ENCODE data around the gene NHSL2.

The NHSL2 gene

DNA sequence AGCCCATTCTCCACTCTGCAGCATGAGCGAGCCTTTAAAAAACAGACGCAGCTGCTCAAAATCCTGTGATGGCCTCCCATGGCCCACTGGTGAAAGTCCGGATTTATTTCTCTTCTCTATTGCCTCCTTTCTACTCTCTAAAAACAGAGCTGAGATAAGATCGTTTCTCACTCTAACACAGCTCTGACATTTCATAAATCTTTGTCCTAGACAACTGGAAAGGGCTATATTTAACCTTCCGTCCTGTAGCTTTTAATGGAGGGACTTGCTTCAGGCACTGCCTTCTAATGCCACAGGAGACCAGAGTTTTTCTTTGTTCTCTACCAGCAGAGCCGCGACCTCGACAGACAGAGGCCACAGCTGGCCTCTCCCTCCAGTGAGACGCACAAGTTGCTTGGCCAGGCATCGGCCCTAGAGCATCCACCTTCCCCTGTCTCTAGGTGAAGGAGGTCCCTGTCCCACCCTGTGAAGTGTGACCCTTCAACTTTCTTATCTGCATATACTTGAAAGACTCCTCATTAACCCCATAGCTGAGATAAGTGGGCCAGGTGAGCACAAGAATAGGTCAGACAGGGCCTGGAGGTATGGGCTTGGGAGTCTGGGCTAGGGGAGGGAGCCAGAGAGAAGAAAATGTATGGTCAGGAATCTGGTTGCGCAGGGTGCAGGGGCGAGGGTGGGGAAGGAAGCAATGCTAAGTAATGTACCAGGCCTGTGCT is 171.1 kb downstream of the NHSL2 start:
- DNase-seq, result no peak

DNA sequence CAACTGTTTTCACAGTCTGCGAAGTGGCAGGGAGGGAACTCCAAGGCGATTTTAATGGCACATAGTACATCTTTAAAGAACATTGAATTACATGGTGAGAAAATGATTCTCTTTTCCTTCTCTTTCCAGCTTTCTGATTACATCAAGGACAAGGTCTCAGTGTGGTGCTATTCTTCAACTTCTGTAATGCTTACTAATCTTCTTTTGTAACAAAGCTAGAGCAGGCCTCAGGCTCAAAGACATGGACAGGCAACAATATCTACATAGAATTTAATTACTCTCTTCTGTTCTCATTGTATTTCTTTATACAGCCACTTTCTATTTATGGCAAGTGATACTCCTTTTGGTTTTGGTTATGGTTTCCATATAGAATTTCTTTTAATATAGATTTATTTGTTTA is 172.6 kb downstream of the NHSL2 start:
- DNase-seq, result no peak

DNA sequence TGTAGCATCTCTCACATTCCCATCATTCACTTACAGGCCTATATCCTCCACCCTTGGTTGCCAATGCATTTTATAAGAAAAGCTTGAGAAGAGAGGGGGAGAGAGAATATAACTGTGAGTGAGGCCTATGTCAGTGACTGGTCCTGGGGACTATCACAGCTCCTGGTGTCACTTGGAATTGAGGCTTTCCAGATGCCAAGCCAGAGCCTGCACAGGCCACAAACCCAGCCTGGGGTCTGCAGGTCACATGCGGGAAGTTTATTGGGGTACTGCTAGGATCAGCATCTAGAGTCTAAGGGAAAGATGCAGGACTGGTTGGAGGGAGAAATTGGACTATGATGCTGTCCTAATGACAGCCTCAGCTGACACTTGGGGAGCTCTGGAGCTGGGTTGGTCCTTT is 173.5 kb downstream of the NHSL2 start:
- DNase-seq, result no peak

DNA sequence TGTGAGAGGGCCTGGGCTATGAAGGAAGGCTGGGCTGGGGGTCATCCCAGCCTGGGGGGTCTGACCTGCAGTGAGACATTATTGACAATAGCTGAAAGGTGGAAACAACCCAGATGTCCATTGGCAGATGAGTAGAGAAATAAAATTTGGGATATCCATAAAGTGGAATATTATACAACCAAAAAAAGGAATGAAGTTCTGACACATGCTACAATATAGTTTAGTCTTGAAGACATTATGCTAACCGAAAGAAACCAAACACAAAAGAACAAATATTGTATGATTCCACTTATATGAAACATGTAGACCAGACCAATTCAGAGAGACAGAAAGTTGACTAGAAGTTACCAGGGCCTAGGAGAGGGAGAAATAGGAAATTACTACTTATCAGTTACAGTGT is 176.3 kb downstream of the NHSL2 start:
- no peak for DNase-seq

DNA sequence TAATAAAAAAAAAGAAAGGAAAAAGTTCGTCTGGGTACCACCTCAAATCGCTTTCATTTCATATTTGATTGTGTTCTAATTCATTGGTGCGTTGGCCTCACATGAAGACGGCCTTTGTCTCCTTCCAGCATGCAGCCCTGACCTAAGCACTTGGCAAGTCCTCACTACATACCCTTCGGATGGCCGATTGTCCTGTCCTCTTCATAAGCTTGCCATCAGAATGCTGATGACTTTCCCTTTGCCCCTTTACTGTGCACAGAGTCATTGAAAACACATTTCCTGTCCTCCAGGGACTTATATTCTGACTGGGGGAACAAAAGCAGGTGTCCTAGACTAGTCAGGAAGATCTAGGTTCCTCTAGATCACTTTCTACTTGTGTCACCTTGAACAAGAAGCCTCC is 178.1 kb downstream of the NHSL2 start:
- DNase-seq, result no peak

DNA sequence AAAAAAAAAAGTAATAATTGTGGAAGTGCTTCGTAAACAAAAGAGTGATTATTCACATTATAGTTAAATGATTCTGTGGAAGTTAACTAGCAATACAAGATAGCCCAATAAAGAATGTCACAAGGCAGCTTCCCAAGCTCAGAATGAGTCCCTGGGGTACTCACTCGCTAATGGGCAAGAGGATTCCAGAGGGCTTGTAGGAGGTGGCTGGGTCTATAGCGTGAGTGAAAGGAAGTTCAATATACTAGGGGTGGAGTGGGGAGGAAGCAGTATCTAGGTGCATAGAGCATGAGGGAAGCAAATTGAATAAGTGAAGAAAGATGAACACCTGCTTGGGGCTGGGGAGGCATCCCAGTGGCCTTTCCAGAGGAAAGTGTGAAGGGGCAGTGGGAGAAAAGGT is 178.6 kb downstream of the NHSL2 start:
- no peak for DNase-seq

DNA sequence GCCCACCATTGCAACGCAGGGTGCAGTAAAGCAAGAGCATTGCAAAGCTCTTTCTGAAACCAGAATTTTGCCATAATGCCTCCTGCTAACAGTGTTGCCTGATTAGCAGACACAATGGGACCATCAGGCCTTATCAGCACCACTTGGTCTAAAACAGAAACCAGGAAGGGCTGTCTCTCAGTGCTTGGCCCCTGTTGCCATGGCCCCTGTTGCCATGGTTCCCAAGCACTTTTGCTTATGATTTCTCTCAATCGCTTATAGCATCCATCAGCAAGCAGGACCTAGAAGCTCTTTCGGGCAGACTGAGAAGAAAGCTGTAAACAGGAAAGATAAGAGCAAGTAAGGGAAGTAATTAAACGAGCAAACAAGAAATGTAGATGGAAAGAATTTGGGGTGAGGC is 184.2 kb downstream of the NHSL2 start:
- DNase-seq, result no peak

DNA sequence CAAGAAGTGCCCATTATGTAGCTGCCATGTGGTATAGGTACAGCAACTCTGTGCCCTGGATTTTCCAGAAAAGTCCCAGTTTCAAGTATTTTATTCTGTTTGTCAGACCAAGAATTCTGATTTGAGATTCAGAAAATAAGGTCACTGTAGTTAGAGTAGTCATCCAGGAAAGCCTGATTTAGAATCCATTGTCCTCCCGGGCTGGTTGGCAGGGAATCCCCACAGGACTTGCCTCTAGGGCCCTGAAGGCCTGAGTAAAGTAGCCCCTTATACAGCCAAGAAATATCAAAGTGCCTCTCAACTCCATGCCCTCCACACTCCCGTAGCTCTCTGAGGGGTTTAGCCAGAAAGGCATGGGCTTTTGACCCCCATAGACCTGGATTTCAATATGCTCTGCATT is 184.7 kb downstream of the NHSL2 start:
- no peak for DNase-seq

DNA sequence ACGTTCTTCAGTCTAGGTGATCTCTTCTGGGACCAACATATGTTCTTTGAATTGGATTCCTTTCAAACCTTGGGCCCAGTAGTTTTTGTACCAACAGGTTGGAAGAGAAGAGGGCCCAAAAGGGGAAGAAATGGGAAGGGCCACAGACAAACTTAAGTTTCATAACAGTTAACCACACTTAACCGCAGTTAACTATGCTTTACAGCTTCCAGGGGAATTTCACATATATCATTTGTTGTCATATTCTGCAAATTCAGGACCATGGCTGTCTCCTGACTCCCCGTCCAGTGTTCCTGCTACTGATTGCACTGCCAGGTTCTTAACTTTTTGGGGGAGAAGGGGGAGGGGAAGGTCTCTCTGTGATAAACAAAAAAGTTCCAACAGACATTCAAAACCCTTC is 186.5 kb downstream of the NHSL2 start:
- no peak for DNase-seq

DNA sequence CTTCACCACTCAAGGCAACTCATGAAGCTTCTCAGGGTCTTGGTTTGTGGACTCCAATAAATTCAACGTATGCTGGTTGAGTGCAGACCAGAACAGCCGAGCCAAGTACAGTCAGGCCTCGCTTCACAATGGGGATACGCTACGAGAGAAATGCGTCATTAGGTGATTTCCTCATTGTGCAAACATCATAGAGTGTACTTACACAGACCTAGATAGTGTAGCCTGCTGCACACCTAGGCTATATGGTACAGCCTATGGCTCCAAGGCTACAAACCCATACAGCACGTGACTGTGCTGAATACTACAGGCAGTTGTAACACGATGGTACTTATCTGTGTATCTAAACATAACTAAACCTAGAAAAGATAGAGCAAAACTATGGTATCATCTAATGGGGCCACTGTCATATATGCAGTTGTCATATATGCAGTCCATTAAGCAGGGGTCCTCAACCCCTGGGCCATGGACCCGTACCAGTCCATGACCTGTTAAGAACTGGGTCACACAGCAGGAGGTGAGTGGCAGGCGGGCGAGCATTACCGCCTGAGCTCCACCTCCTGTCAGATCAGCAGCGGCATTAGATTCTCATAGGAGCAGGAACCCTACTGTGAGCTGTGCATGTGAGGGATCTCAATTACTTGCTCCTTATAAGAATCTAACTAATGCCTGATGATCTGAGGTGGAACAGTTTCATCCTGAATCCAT is 189.6 kb downstream of the NHSL2 start:
- no peak for DNase-seq

DNA sequence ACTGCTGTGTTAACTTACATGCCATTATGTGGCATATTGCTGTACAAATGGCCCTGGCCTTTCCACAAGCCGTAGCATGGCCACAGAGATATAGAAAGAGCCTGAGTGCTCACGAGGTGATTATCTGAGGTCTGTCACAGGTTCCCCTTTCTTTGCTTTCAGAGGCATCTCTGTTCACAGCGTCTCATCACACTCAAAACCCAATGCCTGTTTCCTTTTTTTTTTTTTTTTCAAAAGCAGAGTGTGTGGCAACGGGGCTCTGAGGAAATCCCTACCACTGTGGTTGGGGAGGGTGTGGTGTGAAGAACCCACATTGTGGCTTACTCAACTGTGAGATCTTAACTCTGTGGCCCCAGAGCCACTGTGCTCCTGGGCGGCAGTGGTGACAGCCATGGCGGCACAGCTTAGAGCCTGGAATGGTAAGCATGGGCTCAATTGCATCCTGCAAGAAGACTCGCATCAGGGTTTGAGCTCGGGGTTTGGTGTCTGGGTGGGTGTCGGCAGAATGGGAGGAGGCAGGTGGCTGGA is 190.2 kb downstream of the NHSL2 start:
- DNase-seq, result no peak

DNA sequence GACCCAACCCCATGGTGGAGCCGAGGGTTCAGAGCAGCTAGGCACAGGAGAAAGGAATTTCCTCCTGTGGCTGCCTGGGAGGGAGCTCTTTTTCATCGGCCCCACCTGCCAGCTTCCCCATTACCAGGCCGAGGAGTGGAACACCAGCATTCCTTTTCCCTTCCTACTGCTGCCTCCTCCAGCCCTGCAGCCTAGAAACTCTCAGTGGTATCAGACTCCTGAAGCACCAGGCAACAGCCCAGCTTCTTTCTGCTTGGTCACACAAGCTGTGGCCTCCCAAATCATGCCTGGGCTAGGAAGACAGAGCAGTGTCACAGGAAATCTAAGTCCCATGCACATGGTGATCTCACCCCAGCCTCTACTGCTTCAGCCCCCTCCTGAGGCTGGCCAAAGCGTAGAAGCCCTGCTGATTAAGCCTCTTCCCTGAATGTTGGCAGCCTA is 191.0 kb downstream of the NHSL2 start:
- DNase-seq, result no peak

DNA sequence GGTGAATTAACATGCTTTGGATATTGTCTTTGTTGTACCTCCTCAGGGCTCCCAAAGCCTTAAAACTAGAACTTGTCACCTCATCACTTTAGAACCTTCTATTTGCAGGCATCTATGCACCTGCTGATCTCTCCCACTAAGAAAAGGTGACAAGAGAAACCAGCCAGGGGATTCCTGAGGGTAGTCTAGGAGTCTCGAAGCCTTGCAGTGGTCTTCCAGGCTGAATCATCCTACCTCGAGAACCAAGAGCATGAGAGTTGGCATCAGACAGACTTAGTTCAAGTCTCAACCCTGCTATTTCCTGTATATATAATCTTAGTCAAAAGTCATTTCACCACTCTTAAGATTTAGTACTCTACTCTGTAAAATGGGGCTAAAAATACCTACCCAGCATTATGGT is 191.5 kb downstream of the NHSL2 start:
- DNase-seq, result no peak

DNA sequence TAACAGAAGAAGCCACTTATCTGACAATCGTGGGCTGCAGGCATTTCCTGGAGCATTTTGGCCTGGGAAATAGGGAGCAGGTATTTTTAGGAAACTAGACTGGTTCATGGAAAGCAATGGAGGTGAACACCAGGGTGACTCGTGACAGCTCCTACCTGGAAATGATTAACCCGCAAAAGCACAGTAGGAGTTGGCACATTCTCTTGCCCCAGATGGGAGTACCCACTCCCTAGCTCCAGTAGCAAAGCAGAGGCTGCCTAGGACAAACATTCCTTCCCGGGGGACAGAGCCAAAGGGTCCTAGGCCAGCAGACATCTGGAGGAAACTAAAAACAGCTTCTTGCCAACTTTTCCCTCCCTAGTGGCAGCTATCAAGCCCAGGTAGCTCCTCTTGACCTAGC is 192.1 kb downstream of the NHSL2 start:
- no peak for DNase-seq

DNA sequence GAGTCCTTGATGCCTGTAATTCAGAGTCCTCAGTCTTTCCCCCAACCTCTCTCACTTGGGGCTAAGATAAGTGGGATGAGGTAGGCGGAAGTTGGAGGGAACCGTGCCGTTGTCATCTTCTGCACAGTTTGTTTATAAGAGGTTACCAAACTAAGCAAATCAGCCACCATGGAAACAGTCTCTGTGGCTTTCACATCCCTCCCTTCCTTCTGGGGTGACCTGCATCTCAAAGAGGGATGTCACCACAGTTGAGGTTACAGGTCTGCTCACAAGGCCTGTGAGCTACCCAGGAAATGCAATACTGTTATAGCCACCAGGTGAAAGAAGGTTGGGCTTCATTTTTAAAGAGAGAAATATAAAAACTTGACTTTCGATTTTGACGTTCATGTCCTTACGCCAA is 194.8 kb downstream of the NHSL2 start:
- no peak for DNase-seq

DNA sequence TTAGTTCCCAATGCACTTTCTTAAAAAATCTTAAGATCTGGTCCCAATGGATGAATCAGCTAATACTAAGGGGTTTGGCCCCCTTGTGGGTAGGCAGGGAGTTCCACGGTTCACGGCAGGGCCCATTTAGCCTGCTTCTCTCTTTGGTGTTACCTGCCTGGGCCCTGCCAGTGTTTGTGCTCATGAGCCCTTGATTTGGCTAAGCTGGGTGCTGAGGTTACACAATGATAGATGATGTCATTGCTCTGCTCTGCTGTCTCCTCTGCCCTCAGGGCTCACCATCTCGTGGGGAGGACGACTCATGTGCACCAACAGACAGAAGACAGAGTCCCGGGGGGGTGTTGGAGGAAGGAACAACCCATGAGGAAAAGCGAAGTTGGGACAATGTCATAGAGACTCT is 196.7 kb downstream of the NHSL2 start:
- no peak for DNase-seq

DNA sequence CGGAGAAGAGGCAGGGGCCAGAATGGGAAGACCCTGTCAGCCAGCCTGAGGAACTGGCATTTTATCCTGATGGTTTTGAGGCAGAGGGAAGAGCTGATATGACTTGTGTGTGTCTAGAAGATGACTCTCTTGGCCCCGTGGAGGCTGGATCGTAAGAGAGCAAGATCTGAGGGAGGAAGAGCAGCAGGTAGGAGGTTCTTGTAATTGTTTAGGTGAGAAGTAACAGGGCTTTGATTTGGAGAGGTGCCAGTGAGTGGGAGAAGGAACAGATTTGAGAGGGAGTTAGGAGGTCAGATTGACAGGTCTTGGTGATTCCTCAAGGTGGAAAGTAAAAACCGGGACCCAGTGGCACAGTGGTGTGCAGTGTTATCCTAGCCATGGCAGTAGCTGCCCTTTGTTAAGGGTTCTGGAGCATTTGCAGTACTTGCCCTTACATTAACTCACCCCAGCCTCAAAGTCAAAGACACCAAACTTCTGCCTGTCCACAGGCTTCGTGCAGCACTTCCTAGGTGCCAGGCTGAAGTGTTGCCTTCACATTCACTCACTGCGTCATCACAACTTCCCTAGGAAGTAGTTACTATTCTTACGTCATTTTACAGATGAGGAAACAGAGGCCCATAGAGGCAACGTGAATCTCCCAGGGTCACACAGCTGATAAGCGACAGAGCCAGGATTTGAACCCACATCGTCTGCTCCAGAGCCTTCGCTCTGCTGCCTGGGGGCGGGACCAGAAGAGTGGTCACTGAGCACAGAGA is 197.4 kb downstream of the NHSL2 start:
- DNase-seq, result no peak

DNA sequence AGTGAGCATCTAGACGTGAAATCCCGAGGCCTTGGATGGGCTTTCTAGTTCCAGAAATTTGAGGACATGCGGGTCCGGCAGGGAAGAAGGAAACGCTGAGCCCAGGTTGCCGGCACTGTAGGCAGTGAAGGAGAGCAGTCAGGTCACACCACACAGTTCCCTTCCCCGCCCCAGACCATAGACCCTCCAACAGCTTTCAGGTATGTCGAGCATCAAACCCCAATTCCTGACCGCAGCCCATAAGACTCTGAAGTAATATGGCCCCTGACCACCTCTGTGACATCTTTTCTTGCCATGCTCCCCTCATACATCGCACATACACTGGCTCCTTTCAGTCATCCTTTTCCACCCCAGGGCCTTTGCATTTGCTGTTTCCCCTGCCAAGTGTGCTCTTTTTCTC is 198.0 kb downstream of the NHSL2 start:
- no peak for DNase-seq

DNA sequence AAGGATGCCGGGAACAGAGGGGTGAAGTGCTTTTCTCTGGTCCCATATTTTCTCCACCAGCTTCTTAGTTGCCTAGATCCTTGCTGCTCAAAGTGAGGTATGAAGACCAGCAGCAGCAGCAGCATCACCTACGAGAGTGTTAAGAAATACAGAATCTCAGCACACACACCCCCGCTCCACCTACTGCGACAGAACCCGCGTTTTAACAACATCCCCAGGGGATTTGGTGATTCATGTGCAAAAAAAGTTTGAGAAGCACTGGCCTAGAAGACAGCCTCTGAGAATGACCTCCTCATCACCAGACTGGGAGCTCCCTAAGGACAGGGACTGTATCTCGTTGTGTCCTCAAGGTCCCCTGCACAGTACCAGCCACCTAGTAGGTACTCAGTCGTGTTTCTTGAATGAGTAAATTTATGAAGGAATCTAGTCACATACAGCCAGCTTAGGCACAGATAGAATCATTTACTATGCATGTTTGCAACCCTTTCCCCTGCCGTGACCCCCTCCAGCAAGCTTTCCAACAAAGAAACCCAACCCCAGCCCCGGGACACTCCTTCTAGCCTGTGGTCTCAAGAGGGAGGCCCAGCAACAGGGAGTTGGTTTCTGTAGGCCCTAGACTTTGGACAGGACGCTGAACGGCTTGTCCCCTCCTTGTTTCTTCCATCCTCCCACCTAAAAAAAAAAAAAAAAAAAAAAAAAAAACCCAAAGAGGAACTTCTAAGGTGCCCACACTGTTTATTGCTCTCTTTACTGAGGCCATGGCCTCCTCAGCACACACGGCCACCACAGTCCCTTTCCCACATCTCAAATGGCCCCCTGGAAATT is 199.6 kb downstream of the NHSL2 start:
- no peak for DNase-seq

DNA sequence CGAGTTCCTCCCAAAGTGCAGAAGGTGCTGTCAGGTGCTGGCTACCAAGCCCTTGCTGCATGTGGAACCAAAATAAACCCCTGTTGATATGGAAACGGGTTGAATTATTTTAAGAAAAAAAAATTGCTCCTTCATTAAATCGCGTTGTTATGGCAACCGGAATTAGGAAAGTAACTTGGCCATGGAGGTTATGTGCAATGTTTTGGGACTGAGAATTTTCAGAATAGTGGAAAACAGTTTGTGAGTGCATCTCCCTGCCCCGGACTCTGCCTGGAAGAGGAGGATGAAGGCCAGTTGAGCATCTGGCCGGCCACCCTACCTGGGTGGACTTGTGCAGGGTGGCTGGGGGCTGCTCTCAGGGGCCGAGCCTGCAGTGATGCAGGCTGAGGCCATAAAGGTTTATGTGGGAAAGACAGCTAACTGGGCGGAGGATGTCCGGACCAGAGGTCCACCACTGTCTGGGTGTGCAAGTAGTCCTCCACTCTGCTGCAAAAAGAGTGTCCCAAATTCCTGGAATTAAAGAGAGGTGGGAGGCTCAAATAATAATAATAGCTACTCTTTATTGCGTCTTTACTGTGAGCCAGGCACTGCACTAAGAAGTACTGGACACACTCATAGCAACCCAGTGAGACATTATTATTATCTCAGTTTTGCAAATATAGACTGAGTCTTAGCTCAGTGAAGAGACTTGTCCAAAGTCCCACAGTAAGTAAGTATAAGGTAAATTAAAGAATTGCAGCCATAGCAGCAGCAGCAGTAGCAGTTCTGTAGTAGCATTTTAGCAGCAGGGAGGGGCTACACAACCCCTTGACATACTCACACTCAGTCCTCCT is 200.4 kb downstream of the NHSL2 start:
- DNase-seq, result no peak

DNA sequence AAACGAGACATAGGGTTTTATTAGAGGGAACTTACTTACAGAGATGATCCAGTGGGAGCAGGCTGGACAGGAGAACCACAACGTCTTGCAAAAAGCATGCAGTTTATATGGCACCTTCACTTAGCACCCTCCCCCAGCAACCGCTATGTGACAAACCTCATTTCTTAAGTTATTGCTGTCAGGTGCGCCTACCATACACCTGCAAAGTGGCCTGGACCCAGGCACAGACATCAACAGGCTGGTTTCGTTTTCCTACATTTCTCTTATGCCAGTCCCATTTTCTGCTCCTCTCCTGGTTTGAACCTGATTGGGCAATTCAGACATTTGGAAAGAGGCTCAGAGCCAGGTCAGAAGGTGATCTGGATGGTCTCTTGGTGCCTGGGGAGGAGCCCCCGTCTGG is 202.8 kb downstream of the NHSL2 start:
- no peak for DNase-seq

DNA sequence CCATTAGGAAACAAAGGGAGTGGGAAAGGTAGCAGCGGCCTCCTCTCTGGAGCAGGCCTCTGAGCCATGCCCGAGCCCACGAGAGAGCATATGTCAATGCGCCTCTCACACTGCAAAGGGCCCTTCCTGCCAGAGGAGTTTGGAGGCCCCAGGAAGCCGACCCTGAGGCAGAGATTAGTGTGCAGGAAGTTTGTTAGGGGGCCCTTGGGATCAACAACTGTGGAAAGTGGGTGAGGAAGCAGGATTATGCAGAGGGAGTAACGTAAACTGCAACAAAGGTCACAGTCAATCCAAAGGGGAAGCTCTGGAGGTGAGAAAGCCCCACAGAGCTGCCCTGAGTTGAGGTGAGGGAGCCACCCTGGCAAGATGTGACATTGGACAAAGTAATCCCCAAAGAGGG is 203.7 kb downstream of the NHSL2 start:
- no peak for DNase-seq
